ENCODE measurements around the gene SPSB2.

- no peak for TF ChIP-seq EZH2 (IDR thresholded peaks at IDR 0.05; ENCODE audit: insufficient read depth, poor library complexity, severe bottlenecking)
- no peak for TF ChIP-seq EZH2phosphoT487 (IDR thresholded peaks at IDR 0.05; ENCODE audit: insufficient read depth, low read depth)
Measured at GRCh38 chr12:6834873-6835272, 38.2 kb downstream of the SPSB2 start.

Measured in GM23248 (cell line).